GM18868 (cell line): Measurements from ENCODE around the gene PDC.
"Not testable (repeated sequence)": the region's sequence is repeated elsewhere in the genome, so short reads cannot be mapped to it uniquely, and the experiment has no call there.

ENCODE experiments used
- ATAC-seq: cut with Tn5 transposase; IDR thresholded peaks from one replicate; pipeline ENCODE4 v1.9.1; 2021; ENCODE audit warnings: mild to moderate bottlenecking, moderate library complexity; ENCODE audit not compliant: unreplicated experiment

Gene PDC

DNA sequence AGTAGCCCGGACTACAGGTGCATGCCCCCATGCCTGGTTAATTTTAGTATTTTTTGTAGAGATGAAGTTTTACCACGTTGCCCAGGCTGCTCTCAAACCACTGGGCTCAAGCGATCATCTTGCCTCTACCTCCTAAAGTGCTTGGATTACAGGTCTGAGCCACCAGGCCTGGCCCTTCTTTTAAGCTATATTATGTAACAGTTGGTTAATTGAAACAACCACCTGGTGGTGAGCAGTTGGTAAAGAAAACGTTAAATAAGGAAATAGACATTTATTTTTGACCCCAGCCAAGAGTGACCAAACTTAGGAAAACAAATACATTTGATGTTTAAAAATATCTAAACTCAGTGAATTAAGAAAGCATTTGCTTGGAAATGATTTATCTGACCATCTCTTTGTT, 12.1 kb upstream of the PDC start:
- ATAC-seq, result no peak

DNA sequence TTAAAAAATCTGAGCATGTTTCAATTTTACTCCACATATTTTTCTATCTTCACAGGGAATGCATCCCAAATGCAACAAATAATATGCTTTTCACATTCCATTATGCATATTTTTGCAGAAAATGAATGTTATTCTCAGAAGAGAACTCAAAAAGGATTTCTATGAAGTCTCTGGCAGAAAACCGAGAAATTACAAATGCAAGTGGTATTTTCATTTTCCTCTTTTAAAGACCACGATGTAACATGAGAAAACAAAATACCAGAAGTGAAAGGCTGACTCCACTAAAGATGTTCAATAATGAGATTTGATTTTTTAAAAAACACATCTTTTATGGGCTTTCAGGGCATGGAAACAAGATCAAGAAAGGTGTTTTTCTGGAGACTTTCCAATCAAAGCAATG, 5.0 kb upstream of the PDC start:
- ATAC-seq, result no peak

DNA sequence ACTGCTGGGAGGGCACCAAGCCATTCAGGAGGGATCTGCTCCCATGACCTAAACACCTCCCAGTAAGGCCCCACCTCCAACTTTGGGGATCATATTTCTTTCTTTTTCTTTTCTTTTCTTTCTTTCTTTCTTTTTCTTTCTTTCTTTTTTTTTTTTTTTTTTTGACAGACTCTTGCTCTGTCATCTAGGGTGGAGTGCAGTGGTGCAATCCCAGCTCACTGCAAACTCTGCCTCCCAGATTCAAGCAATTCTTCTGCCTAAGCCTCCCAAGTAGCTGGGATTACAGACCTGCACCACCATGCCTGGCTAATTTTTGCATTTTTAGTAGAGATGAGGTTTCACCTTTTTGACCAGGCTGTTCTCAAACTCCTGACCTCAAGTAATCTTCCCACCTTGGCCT, 4.6 kb upstream of the PDC start:
- ATAC-seq, result not testable (repeated sequence)

DNA sequence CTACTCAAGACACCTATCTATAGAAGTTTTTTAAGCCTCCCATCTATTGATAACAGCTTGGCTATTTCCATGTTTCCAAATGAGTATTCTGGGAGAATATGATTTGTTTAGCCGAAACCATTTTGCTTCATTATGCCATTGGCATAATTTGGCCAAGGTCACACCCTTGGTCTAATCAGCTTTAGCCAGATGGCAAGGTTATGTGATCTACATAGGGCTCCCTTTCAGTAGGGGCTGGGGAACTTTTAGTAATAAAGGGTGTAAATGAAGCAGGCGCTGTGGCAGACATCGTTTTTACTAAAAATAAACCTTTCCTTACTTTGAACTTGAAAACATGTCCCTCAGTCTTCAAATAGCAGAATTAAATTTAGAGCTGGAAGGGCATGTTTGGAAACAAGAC, 3.0 kb upstream of the PDC start:
- no peak for ATAC-seq

DNA sequence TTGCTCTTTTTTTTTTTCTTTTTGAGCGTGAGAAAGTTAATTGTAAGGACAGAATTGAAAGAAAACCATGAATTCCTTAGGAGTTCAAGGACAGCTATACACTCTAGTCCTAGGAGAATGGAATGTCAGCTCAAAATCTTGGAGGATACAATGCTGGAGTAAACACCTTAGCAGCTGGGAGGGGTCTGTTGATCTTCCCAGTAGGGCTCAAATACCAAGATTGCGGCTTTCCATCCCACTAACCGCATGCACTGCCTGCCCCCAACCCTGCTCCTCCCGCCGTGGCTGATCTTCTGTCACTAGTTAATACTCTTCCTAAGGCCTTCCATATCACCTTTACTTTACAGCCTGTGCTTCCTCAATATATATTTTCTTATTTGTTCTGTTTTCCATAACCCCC, 2.6 kb upstream of the PDC start:
- ATAC-seq, result no peak

DNA sequence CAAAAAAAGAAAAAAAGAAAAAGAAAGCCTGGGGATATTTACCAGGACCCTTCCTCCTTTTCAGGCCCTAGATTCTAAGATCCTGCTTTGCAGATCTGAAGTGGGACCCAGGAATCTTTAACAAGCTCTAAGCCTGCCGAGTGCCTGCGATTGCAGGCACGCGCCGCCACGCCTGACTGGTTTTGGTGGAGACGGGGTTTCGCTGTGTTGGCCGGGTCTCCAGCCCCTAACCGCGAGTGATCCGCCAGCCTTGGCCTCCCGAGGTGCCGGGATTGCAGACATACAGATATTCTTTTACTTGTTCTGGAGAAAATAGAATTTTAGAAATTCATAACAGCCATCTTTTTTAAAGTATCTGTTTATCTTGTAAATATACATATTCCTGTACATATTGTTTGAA, 1.8 kb downstream of the PDC start:
- ATAC-seq, result not testable (repeated sequence)

DNA sequence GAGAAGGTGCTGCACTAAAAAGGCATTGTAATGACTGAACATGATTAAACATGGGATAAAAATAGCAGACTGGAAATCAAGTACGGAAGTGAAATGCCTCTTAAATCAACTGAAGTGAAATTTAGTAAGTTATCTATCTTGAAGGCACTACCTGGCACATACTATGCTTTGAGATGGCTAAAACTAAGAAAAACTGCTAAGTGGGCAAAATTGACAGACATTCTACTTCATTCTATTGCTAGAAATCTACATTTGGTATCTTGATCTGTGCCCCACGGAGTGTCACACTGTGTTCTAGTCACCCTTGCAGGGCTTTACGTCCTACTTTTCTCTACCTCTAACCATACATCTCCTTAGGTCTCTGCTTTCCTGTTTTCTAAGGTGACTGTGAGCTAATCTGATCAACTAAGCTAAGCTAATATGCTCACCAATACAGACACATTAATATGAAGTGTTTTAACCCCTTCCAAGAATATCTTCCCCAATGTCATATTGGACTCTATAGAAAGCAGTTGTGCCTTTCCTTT, 4.1 kb downstream of the PDC start:
- ATAC-seq, result peak; percentile 43

DNA sequence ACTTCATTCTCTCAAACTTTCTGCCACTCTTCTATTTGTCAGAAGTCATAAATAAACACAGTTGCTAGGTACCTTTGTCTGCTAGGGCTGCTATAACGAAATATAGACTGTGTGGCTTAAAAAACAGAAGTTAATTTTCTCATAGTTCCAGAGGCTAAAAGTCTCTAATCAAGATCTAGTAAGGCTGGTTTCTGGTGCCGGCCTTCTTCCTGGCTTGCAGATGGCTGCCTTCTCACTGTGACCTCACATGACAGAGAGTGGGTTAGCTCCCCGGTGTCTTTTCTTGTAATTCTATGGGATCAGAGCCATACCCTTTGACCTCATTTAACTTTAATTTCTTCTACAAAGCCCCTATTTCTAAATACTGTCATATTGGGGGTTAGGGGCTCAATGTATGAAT, 5.9 kb downstream of the PDC start:
- peak; percentile 36 for ATAC-seq

DNA sequence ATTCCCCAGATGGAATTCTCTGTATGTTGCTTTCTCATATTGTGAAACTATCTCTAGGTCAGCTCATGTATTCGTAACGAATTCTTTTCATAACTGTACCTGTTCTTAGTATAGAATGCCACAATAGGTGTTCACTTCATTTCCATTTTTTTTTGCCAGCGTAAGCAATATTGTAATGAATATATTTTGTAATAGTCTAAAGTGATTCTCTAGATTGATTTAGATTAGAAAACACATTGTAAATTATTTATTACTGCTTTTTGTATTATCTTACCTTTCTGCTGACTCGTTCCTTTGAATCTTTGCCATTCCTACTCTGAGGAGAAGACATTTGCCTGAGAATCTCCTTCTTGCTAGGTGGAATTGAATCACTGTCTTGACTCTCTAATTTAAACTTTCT, 14.8 kb downstream of the PDC start:
- ATAC-seq, result no peak

DNA sequence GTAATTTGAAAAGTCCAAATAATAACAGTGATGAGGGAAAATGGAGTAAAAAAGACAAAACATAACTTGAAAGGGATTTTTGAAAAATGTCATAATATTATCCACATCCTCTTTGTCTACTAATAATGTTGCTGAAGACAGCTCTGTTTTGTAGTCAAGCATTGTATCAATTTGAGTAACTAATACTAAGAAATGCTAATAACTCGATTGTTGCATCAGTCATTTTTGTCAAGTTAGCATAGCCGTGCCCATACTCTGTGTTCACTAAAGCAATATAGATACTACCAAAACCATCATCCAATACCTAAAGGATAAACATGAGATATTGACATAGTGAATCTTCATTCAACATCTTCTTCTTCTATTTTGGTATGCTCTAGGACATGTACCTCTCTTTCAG, 17.3 kb downstream of the PDC start:
- peak; percentile 63 for ATAC-seq

DNA sequence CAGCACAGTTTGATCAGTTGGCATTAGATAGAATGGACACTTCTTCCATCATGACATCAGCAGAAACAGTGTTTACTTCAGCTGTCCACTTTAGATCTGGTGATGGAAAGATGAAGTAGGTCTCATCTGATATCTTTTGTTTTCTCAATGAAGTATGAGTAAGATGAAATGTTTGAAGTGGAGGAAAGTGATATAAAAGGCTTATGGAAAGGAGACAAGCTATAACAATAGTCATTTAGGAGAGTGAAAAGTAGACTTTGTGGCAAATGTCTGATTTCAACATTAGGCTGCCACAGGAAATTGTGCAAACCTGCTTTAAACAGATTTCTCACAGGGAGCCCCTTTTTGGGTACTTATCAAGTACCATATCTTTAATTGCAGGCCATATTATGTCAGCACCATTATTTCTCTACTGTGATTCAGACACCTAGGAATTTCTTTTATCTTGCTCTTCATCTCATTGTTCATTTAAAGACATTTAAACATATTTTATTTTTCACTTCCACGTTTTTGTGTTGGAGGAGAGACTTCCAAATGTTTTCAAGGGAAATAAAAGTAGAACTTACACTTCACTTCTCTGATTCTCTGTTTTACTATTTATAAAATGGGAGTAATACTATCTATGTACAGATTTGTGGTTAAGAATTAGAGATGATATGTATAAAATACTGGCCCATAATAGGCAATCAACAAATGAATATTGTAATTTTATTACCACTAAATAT, 18.1 kb downstream of the PDC start:
- no peak for ATAC-seq

DNA sequence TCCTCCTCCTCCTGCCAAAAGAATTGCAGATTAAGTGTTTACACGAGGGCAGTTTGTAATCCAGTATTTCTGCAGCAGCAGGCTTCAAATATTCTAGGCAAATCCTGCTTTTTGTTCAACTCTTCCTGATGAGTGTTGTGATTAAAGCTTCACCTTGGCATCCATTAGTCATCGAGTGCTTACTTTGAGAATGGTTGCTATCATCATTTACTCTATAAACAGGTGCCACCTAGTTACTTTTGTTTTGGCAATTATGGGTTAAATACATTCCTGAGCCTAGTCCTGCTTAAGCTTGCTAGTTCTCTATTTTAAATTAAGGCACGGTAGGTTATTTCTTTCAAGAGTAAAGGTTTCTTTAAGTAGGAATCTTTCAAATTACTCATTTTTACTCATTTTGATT, 20.3 kb downstream of the PDC start:
- no peak for ATAC-seq

DNA sequence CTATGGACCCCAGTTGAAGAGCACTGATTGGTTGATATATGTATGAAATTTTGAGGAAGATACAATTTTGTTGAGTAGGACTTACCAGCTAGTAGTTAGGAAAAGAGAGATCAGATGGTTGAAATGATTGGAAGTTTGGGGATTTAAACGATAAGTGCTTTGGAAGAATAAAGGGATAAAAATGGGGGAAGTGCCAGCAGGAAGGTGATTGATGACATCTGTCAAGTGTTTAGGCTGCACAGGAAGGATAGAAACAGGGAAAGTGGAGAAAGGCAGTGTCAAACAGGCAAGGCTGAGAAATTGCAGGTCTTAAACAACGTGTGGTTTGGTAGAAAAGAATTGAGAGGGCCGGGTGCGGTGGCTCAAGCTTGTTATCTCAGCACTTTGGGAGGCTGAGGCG, 22.3 kb downstream of the PDC start:
- ATAC-seq, result no peak

DNA sequence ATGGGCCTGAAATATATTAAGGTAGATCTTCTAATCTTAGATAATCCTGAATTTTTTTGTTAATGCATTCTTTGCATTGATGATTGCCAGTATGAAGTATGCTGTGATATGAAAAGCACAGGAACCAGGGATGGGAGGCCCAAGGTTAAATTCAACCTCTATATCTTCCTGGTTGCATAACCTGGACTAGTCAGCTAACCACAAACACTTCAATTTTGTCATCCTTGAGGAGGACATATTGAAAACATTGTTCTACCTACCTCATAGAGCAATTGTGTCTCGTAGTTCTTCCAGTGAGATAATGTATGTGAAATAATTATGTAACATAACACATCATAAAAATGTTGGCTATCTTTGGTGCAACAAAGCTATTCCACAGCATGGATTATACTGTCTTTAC, 25.6 kb downstream of the PDC start:
- ATAC-seq, result no peak

DNA sequence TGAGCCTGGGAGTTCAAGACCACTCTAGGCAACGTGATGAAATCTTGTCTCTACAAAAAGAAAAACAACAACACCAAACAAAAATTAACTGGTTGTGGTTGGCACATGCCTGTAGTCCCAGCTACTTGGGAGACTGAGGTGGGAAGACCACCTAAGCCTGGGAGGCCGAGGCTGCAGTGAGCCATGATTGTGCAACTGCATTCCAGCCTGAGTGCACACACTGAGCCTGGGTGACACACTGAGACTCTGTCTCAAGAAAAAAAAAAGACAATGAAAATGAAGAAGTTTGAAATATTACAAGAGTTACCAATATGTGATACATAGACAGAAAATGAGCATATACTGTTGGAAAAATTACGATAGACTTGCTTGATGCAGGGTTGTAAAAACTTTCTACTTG, 31.9 kb downstream of the PDC start:
- no peak for ATAC-seq

DNA sequence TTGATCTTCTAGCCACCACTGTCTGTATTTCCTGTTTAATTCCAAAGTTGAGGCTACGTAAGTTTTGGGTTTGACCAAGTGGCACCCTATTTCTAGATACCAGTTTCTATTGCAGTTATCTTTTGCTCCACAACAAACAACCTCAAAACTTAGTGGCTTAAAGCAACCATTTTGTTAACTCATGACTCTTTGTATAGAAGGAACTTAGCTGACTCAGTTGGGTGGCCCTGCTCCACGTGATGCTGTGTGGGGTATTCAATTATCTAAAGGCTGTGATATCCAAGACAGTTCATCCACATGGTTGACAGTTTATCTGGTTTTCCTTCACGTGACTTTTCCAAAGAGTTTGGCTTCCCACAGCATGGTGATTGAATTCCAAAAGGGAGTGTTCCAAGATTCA, 34.8 kb downstream of the PDC start:
- ATAC-seq, result no peak

DNA sequence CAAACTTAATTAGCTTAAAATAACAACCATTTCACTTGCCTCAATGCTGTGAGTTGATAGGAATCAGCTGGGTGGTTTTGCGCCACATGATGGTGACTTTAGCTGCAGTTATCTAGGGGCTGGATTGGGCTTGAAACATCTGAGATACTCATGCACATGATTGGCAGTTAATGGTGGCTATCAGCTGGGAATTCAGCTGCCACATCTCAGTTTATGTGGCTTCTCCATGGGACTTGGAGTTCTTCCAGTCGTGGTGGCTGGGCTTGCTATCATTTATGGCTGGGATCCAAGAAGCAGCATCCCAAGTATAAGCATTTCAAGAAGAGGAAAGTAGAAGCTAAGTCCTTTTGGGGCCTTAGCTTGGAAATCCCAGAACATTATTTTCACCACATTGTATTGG, 36.4 kb downstream of the PDC start:
- no peak for ATAC-seq

DNA sequence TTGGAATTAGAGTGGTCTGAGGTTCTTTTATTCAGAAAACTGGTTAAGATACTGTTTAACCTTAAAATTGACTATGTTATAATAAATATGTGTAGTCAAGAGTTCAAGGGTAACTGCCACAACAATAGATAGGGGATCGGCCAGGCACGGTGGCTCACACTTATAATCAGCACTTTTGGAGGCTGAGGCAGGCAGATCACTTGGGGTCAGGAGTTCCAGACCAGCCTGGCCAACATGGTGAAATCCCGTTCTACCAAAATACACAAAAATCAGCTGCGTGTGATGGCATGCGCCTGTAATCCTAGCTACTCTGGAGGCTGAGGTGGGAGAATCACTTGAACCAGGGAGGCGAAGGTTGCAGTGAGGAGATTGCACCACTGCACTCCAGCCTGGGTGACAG, 39.5 kb downstream of the PDC start:
- ATAC-seq, result no peak

DNA sequence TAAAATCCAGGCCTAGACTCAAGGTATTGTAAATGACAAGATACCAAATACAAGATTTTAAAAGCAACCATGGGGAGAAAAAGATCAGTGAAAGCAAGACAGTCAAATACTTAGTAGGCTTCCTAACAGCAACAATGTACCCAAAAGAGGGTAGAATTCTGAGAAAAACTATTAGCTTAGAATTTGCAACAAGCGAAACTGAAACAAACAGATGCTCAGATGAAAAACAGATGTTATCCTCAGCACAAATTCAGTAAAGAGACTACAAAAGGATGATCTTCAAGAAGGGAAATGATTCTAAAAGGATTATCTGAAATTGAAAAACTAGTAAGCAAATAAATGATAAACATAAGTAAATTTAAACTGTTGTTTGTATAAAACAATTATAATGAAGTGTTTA, 40.0 kb downstream of the PDC start:
- ATAC-seq, result peak; percentile 78

DNA sequence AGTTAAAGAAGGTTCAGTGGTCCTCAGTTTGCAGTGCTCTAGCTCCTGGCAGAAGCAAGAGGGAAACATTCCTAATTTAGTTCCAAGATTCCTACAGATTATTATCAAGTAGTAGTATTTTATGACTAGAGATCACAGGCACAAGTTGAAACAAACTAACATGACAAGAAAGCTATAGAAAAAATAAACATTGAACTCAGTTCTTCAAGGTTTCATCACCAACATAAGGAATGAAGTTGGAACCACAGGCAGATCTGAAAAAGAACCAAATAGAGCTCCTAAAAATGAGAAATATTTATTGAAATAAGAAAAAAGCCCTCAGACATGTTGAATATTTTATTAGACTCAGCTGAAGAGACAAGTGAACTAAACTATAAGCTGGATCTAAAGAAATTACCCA, 40.6 kb downstream of the PDC start:
- no peak for ATAC-seq

DNA sequence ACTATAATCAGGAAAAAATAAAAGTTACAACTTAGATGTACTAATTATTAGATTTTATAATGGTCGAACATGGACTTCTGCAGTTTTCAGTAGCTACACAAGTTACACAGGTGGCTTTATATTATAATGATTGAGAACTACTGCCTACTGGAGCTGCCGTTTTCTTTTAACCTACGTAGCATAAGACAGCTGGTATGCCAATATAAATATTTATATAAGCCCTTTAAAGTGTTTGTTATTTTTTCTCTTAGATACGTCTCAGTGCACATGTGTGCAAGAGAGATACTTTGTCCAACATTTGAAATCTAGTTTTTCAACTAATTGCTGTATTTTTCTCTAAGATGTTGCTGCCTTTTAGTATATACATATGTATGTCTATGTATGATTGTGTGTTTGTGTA, 42.4 kb downstream of the PDC start:
- no peak for ATAC-seq

DNA sequence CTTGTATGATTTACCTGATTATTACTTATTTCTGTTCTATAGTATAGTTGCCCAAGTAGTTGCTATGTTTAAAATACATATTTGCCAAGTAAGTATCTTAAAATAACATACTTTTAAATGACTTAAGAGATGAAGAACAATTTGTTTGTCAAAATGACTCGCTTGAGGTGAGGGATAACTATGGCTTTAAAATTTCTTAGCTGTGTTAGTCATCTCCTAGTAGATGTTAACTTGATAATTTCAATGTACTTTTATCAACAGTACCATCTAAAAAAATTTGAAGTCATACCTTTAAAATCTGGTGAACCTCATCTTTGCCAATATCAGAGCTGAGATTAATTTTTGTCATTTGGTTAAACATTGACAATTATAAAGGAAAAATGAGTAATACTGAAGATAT, 47.6 kb downstream of the PDC start:
- ATAC-seq, result no peak

DNA sequence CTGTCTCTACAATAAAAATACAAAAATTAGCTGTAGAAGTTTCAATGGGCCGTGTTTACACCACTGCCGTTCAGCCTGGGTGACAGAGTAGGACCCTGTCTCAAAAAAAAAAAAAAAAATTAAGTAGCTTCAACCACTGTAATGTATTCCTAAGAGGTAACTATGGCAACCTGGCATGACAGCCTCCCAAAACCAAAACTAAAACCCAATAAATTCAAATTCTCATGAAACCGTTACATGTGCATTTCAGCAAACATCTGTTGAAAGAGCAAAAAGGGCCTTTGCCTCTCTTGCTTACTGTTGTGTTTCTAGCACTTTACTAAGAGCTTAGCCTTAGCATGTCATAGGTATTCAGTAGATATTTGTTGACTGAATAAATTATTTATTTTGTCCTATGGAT, 51.8 kb downstream of the PDC start:
- no peak for ATAC-seq
